ENCODE results near the gene BPIFB4.
"Not testable (repeated sequence)": the region's sequence is repeated elsewhere in the genome, so short reads cannot be mapped to it uniquely, and the experiment has no call there.

GRCh38 chr20:33122297-33122696 is 42.9 kb downstream of the BPIFB4 start:
- TF ChIP-seq POLR2AphosphoS5, CTCF, POLR2A (IDR thresholded peaks at IDR 0.05): not testable (repeated sequence)
